Nephron progenitor cell (in vitro differentiated cells): Measurements from ENCODE around the gene SPATA46.

Experiments used
- DNase-seq: peaks from one replicate; pipeline ENCODE4 v3.0.0; 2021
- H3K27ac Mint-ChIP-seq: 2 replicates; pipeline ENCODE4 v1.8.0; 2021; ENCODE audit warnings: mild to moderate bottlenecking, moderate library complexity, mixed read lengths
- H3K27me3 Mint-ChIP-seq: 2 replicates; pipeline ENCODE4 v1.8.0; 2021; ENCODE audit warnings: mild to moderate bottlenecking, low read depth, mixed read lengths; ENCODE audit not compliant: poor library complexity
- H3K36me3 Mint-ChIP-seq: 2 replicates; pipeline ENCODE4 v1.8.0; 2021; ENCODE audit warnings: low read depth, mixed read lengths
- H3K4me1 Mint-ChIP-seq: 2 replicates; pipeline ENCODE4 v1.8.0; 2021; ENCODE audit warnings: mixed read lengths
- H3K4me3 Mint-ChIP-seq: 2 replicates; pipeline ENCODE4 v1.8.0; 2021; ENCODE audit warnings: mild to moderate bottlenecking, moderate library complexity, mixed read lengths
- H3K9me3 Mint-ChIP-seq: 2 replicates; pipeline ENCODE4 v1.8.0; 2021; ENCODE audit warnings: mild to moderate bottlenecking, moderate library complexity, mixed read lengths
- CTCF ChIP-seq: fragments of 200-600 bp; sonication (generic); IDR thresholded peaks from 2 replicates; pipeline ENCODE4 v1.5.0; 2021; ENCODE audit warnings: antibody characterized with exemption

The SPATA46 gene

DNA sequence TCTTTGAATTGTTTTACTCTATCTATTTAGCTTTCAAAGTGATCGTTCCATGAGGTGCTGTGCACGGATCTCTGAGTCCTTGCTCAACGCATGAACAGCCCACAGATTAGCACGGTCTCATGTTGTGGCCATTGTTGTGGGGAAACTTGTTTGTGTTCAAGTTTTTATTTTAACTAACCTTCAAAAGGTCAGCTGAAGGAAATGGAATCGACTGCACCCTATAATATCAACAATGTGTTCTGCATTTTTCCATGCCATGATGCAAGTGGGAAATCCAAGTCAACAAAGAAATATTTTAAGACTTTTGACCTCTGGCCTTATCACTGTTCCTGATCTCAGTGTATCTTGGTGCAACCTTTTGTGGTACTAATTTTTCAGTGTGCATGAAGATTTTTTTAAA lies 29.1 kb upstream of the SPATA46 start:
- H3K27me3 Mint-ChIP-seq, result peaks cover 12% of the 10 kb centered on the region
- H3K4me3 Mint-ChIP-seq, result no peak overlapping the region
- no peak for TF ChIP-seq CTCF
- H3K9me3 Mint-ChIP-seq, result no peaks in the 10 kb centered on the region
- H3K4me1 Mint-ChIP-seq, result no peaks in the 10 kb centered on the region
- H3K36me3 Mint-ChIP-seq, result no peaks in the 10 kb centered on the region
- DNase-seq, result no peak
- no peak overlapping the region for H3K27ac Mint-ChIP-seq

GRCh38 chr1:162404550-162405160 lies 28.0 kb upstream of the SPATA46 start:
- Mint-ChIP-seq H3K36me3 (no peaks in the 10 kb centered on the region), H3K4me3 (no peak overlapping the region), H3K27me3 (peaks cover 5% of the 10 kb centered on the region), H3K4me1 (peaks cover 2% of the 10 kb centered on the region), H3K9me3 (no peaks in the 10 kb centered on the region), H3K27ac (no peak overlapping the region)
- no peak for DNase-seq
- TF ChIP-seq CTCF, result no peak

GRCh38 chr1:162400790-162401355 lies 24.2 kb upstream of the SPATA46 start:
- no peak overlapping the region for H3K4me3 Mint-ChIP-seq
- no peak overlapping the region for H3K27ac Mint-ChIP-seq
- no peaks in the 10 kb centered on the region for H3K9me3 Mint-ChIP-seq
- H3K27me3 Mint-ChIP-seq, result peaks cover 6% of the 10 kb centered on the region
- H3K36me3 Mint-ChIP-seq, result no peaks in the 10 kb centered on the region
- DNase-seq, result no peak
- H3K4me1 Mint-ChIP-seq, result peaks cover 14% of the 10 kb centered on the region
- TF ChIP-seq CTCF, result no peak

GRCh38 chr1:162398999-162399580 lies 22.4 kb upstream of the SPATA46 start:
- peaks cover 14% of the 10 kb centered on the region for H3K4me1 Mint-ChIP-seq
- TF ChIP-seq CTCF, result no peak
- H3K9me3 Mint-ChIP-seq, result no peaks in the 10 kb centered on the region
- no peaks in the 10 kb centered on the region for H3K36me3 Mint-ChIP-seq
- peaks cover 6% of the 10 kb centered on the region for H3K27me3 Mint-ChIP-seq
- H3K4me3 Mint-ChIP-seq, result no peak overlapping the region
- no peak overlapping the region for H3K27ac Mint-ChIP-seq
- no peak for DNase-seq

- H3K4me1 Mint-ChIP-seq, result peaks cover 14% of the 10 kb centered on the region
- H3K27ac Mint-ChIP-seq, result no peak overlapping the region
- H3K36me3 Mint-ChIP-seq, result no peaks in the 10 kb centered on the region
- DNase-seq, result no peak
- H3K9me3 Mint-ChIP-seq, result no peaks in the 10 kb centered on the region
- H3K4me3 Mint-ChIP-seq, result no peak overlapping the region
- H3K27me3 Mint-ChIP-seq, result peaks cover 6% of the 10 kb centered on the region
- no peak for TF ChIP-seq CTCF
Observed at GRCh38 chr1:162397943-162398560, 21.4 kb upstream of the SPATA46 start.
